GM18909 (cell line): Measurements from ENCODE around the gene SLIT1.

Source experiments
- ATAC-seq: cut with Tn5 transposase; IDR thresholded peaks from one replicate; pipeline ENCODE4 v1.9.1; 2021; ENCODE audit warnings: mild to moderate bottlenecking; ENCODE audit not compliant: unreplicated experiment, poor library complexity

The SLIT1 gene

DNA sequence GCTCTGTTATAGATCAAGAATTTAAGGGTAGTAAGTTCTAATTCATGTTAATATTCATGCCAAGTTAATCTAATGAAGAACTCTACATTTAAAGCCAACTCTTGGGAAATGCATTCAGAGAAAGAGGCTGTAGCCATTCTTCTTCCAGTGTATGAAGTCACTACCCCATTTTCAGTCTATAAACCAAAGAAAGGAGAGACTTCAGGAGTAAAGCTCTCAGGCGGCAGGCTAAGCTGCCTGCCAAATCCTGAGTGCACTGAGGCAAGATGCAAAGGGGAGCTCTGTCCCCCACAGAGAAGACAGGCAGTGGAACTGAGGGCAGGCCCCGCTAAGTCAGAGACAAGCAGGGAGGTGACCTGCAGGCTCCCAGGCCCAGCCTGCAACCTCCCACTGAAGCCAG is 41.5 kb downstream of the SLIT1 start:
- no peak for ATAC-seq

DNA sequence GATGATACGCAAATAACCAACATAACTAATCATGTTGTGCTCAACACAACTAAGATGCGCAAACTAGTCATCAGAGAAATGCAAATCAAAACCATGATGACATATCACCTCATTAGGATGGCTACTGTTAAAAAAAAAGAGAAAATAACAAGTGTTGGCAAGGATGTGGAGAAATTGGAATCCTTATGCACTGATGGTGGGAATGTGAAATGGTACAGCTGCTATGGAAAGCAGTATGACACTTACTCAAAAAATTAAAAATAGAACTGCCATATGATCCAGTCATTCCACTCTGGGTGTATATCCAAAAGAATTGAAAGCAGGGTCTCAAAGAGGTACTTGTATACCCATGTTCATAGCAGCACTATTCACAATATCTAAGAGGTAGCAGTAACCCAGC is 42.9 kb downstream of the SLIT1 start:
- no peak for ATAC-seq

DNA sequence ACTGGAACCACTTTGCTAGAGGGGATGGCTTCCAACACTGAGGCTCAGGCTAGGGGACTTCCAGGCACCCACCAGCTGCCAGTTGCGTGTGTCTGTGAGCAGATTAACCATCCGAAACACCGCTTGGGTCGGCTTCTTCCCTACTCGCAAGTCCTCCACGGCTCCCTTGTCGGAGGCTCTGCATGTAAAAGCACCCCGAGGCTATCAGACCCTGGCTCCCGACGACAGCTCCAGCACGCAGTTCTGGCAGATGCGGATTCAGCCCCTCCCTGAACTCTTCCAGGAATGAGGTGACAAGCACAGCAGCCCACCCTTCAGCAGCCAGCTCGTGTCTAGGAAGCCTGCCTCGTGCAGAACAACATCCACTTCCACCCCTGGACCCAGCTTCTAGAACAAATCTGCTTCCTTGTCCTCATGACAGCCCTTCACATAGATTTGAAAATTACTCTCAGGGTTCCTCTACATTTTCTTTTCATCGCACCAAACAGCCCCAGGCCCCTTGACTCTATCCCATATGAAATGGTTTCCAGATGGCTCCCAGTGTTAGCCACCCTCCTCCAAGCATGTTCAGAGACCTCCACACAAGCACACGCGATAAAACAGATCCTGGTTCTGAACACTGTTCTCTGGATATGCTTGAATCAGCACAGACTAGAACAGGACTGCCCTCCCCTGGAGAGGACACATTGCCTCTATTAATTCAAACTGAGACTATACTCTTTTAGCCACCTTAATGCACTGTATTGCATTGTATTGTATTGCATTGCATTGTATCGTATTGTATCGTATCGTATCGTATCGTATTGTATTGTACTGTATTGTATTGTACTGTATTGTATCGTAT is 44.6 kb downstream of the SLIT1 start:
- ATAC-seq: no peak

DNA sequence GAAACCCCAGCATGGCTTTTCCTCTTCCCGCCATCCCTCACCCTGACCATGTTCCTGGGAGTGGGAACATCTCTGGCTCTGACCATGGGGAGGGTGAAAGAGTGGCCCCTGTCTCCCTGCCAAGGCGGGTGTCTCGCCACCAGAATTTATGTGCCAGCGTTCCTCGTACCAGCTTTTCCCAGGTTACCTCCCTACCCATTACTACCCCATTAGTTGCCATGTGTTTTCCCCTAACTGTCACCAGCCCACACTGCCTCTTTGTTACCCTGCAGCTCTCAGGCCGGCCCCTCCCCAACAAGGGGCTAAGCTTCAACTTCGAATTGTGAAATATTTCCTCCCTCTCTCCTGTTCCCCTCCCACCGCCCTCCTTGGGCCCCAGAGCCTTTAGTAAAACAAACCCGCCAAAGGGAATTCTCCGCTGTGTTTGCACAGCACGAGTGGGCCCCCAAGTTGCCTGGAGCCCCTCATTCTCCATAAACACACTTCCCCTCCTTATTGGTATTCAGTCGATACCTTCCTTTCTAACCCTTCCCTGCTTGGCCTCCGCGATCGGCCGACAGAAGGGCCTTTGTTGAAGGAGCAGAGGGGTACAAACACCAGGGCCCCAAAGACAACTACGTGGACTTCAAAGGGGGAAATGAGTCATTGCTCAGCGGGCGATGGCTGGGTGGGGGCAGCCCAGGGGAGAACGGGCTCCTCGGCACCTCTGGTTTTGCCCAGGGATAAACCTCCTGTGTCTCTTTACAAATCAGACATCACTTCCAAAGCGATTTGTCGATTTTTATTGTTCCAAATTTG is 45.5 kb downstream of the SLIT1 start:
- no peak for ATAC-seq

DNA sequence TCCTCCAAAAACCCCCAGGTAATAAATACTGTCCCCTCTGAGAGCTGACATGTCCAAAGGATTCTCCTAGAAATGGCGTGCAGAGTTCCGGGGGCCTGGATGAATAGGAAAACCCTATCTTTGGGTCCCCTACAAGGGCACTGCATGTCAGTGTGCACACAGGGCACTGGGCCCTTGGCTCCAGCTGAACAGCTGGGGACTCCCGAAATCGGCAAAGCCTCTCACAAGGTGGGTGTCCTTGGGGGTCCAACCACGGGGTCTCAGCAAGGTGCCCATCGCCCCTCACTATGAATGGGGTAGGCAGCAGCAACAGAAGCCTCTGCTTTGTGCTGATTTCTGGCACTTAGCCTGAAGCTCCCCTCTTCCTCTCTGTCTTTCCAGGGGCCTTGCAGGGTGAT is 46.1 kb downstream of the SLIT1 start:
- no peak for ATAC-seq

DNA sequence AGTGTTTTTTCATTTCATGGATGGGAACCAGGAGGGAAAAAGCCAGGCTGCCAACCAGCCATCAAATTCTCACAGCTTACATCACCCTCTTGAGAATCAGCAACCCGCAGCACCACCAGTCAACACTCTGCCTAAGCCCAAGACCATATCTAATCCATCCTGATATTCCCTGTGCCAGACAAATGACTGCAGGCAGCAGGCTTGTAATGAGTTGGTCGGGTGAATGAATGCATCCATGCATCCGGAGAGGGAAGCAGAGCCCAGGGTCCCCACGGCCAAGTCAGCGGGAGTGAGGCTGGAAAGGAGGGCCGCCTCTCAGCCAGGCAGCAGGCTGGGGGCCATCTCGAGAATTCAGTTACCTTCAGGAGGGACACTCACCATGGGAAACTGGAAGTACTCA is 46.9 kb downstream of the SLIT1 start:
- ATAC-seq: no peak

DNA sequence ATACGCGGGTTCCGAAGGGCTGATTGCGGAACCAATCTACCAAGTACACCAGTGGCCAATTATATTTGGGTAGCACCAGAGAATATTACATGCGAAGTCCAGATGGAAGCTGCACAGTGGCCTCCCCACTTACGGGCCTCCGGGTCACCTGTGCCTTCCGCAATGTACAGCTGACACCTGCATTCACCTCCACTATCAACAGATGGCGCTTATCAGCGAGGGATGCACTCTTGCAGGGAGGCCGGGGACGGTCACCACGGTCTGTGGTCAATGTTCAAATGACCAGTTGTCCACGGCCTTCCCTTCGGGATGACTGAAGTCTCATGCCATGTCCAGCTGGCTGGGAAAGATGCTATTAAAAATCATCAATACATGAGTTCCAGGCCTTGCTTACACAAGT is 47.6 kb downstream of the SLIT1 start:
- ATAC-seq: no peak

DNA sequence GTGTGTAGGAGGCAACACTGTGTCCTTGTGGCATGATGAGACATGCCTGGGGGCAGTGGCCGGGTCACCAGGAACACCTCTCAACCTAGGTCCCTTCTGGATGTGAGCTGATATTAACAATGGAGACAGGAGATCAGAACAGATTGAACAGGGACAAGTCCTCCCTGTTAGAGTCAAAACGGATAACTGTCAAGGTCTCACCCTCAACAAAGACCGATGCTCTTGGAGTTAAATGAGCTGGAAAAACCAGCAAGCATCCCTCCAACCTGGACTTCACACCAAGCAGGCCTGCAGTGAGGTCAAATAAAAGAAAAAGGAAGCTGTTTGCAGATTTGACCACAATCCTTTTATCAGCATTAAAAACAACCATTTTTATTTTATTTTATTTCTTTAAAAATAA is 49.0 kb downstream of the SLIT1 start:
- no peak for ATAC-seq

DNA sequence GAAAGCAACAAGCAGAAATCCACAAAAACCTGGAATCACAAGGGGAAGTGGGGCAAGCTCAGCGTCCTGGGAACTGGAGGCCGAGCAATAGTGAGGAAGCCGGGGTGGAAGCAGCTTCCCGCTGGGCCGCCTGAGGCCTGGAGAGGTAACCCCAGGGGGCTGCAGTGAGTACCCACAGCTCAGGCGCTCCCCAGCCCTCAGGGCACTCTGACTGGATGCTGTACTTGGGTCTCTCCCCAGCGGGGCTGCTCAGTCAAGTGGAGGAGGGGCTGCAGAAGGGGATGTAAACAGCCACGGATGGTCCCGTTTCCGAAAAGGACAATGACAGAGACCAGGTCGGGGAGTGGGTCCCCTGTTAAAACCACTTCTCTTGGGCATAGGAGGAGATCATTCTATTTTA is 50.3 kb downstream of the SLIT1 start:
- no peak for ATAC-seq

DNA sequence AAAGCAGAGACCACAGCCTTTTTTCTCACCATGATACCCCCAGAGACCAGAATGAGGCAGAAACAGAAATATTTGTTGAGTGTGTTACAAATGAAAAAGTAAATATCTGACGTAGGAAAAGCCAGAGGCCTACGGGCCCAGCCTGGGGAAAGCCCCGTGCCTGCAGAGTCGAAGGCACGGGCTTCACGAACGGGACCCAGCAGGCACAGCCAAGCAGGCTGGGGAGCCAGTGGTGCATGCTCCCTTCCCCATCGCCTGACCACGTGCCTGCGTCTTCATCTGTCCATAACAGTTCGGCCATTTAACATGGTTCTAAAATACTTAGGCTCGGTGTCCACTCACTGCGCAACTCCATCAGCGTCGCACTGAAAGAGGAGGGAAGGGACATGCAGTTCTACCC is 50.8 kb downstream of the SLIT1 start:
- no peak for ATAC-seq

DNA sequence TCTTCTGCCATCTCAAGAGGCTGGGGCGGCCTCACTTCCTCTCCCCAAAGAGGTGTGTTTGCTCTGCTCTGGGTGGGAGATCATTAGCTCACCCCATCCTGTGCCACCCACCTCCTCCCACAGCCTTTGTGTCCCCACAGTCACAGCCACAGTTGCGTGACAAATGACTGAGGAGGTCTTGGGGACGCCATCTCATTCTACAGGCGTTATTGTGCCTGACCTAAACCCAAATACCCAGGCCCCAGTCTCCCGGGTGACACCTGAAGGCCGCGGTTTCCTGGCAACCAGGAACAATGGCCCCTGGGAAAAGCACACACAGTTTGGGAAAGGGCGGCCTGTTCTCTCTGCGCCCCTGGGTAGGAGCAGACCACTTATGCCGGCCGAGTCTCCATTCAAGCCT is 51.6 kb downstream of the SLIT1 start:
- ATAC-seq: no peak

DNA sequence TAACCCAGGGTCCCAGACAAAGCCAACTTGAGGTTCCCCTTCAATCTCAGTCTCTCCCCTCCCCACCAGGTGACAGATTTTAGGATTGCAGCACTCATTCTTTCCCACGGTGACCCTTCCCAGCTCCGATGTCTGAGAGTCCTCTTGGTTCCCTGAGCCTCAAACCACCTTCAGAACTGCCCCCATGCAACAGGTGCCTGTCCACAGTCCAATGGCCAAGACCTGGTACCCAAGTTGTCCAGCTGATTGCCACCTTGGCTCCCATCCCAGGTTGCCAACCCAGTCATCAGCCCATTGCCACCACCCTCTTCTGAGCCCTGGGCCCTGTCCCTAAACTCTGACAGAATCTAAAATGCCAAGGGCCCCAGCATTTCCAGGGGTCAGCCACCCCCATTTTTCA is 53.5 kb downstream of the SLIT1 start:
- no peak for ATAC-seq

DNA sequence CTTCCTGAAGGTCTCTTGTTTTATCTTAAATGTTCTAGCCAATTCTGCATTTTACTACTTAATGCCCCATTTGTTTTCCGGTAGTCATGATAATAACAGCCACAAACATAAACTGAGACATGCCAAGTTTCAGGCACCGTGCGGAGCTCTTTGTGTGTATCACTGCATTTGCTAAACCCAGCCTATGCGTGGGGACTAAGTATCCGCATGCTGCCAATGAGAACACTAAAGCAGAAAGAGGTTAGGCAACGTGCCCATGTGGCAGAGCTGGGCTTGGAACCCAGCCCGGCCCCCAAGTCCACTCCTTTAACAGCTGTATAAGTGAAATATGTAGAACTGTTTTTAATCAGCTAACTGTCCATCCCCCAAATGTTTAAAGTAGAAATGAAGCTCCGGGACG is 54.1 kb downstream of the SLIT1 start:
- no peak for ATAC-seq

DNA sequence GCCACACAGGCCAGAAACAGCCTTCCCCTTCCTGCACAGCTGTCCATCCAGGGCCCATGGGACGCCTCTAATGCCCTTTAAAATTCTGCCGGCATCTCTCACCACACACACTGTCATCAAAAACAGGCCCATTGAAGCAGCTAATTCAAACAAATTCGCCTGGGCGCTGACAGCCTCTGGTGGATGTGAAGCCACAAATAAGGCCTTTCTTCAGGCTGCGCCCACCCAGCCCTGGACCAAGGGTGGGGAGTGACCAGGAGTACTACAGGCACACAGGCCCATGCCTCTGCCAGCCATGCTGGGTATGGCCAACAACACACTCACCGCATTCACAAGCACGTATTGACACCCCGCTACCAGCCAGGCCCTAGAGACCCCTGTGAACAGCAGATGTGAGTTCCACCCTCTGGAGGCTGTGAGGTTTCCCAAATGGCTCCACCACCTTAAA is 54.6 kb downstream of the SLIT1 start:
- ATAC-seq: no peak

DNA sequence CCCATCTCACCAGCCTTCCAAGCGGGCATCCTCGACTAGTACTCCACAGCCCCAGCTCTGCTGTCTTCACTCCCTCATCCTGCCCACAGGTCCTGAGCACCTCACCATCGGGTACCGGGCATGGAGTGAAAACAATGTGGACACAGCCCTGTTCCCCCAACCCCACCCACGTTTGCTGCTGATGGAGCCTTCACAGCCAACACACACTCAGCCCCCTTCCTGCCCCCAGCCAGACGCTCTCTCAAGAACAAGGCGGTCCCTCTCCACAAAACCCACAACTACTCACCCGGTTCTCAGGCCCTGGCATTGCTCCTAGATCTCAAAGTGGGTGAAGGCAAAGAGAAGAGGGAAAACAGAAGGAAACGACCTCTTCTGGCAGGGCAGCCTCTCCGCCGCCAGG is 56.1 kb downstream of the SLIT1 start:
- ATAC-seq: no peak

DNA sequence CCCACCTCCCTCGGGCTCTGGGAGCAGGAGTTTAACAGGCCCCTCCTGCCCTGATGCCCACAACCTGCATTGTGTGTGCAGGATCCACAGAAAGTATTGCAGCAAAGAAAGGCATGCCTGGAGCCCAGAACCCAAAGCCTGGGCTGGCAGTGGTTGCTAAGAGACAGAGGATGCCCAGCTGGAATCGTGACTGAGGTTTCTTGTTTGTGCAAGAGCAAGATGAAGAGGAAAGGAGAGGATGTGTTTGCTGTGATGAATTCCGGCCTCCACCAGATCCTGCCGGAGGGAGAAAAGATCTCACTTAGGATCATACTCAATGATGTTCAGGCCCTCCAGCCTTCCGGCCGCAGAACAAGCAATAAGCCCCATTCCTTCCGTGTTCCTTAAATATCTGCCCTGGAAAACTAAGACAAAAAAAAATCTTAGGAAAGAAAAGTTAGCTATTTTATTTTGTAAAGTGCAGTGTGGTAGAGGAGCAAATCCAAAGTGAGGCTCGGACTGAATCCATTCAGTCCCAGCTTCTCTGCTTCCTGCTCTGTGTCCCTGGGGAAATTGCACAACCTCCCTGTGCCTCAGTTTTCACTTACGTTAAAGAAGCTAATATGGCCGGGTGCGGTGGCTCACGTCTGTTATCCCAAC is 57.1 kb downstream of the SLIT1 start:
- no peak for ATAC-seq

DNA sequence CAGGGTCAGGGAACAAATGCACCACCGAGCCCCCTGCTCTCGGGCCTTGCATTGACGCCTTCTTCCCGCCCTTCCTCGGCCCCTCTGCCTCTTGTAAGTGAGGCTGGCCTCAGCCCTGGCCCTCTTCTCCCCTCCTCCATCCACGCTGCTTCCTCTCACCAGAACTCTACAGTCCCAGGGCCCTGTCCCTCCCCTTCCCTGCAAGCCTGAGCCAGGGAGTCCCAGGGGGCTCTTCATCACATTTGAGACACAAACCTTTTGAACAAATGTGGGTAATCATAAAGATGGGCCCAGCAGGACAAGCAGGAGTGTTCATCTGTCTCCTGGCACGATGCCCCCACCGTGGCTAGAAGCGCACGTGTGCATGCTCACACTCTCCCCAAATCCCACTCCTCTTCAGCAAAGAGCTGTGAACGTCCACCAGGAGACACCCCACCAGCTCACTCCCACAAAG is 57.7 kb downstream of the SLIT1 start:
- no peak for ATAC-seq

DNA sequence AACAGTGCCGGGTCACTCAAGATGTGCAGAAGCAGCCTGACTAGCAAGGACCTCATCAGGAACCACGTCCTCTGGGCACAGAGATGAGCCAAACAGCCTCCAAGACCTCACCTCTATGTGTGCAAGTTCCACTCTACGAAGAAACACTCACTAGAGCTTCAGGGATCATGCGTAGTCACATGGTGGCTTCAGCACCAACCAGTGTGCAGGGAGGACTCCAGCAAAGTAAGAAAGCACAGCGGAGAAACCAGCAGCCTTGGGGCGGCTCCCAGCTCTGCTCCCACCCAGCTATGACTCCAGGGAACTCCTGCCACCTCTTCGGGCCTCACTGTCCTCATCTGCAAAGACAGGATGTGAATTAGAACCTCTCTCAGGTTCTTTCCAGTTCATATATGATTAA is 58.2 kb downstream of the SLIT1 start:
- no peak for ATAC-seq

DNA sequence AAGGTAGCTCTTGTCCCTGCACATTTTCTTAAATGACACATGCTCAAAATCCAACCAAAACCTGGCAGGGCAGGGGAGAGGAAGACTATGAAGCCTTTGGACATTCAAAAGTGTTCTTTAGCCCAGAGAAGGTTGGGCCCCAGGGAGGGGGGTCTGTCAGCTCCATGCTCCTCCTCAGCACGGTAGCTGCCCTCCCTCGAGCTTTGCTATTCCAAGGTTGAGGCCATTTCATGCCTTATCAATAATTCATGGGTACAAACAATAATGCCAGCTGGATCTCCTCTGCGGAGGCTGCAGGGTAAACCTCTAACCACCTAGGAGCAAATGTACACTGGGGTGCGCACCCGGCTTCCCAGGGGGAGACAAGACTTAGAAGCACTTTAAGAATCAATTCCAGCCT is 61.5 kb downstream of the SLIT1 start:
- ATAC-seq: no peak

DNA sequence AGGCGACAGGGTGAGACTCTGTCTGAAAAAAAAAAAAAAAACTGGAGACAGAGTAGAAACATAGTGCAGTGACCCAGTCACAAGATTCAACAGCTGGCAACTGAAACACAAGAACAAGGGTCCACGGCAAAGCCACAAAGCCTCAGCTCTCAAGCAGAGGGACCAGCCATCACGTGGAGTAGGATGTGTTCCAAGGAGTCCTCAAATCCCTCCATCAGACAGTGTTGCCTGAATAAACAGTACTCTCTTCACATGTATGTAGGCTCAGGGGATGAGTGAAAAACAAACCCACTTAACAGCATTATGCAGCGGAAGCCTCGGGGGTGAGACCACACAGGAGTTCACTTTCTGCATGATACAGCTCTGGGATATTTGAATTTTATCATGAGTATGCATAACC is 62.0 kb downstream of the SLIT1 start:
- ATAC-seq: no peak

DNA sequence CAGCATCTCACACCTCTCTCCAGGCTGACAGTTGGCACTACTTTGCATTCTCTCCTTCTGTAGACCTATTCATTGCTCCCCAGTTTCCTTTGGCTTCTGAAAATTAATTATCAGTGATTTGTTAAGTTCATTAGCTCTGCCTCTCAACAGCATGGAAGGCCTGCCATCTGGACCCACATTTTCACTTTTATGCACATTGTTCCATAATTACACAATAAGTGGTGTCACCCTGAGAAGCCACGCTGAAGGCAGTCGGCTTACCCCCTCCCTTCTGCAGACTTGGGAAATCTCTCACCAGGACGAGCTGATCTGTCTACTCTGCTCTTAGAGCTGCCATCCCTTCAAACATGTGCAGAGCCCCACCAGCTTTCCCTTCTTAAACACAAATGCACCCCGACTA is 64.7 kb downstream of the SLIT1 start:
- ATAC-seq: no peak
